Colonic mucosa (tissue), 4 donors: ENCODE data around the gene SELE. TPM values are rescaled to one million over a fixed set of nuclear protein-coding genes. Genes with fewer than 3 reads are reported as not detected.

Experiments
- DNase-seq: peaks from one replicate; pipeline ENCODE4 v3.0.0-alpha.2; 2020
- H3K27ac ChIP-seq: fragments of 200-600 bp; one replicate; pipeline ENCODE4 v1.8.0; 2021
- H3K27me3 ChIP-seq: fragments of 200-600 bp; one replicate; pipeline ENCODE4 v1.8.0; 2021
- H3K36me3 ChIP-seq: fragments of 200-600 bp; one replicate; pipeline ENCODE4 v1.8.0; 2021
- H3K4me1 ChIP-seq: fragments of 200-600 bp; one replicate; pipeline ENCODE4 v1.8.0; 2021; ENCODE audit warnings: mild to moderate bottlenecking
- H3K4me3 ChIP-seq: fragments of 200-600 bp; one replicate; pipeline ENCODE4 v1.8.0; 2021
- H3K9ac ChIP-seq, 2 donors: one replicate each; pipeline ENCODE4 v1.7.0; 2013; ENCODE audit warnings: control low read depth in 2 of 2, low read depth in 2 of 2, low read length in 2 of 2
- H3K9me3 ChIP-seq: fragments of 200-600 bp; one replicate; pipeline ENCODE4 v1.8.0; 2021
- intact Hi-C: fragments of 100-400 bp; cut with DNase I; formaldehyde crosslinking; loops from one replicate; pipeline ENCODE4 v1.14.1; 2022
- total RNA-seq, 2 donors: library from RNA; stranded (reverse); fragmentation: NEBNext Ultra II Directional in 1 of 2; extraction: Animal tissue kit (Norgen Biotek cat#: 25700) in 1 of 2; gene quantifications; one replicate each; pipeline ENCODE4 v1.2.1, GENCODE V29; 2021
- TF ChIP-seq, protein P1 (sequence below): fragments of 200-600 bp; IDR thresholded peaks from one replicate; pipeline ENCODE4 v1.8.0; 2022; ENCODE audit warnings: antibody characterized with exemption, mild to moderate bottlenecking
- donor health status: healthy.
- donor health status: DM: no; HTN: no; CAD: no.
- donor health status: DM: no; HTN: no; CAD: no.

SELE gene
- total RNA-seq, 2 donors from 2014 or later = 0.20 to 4.0 TPM

DNA sequence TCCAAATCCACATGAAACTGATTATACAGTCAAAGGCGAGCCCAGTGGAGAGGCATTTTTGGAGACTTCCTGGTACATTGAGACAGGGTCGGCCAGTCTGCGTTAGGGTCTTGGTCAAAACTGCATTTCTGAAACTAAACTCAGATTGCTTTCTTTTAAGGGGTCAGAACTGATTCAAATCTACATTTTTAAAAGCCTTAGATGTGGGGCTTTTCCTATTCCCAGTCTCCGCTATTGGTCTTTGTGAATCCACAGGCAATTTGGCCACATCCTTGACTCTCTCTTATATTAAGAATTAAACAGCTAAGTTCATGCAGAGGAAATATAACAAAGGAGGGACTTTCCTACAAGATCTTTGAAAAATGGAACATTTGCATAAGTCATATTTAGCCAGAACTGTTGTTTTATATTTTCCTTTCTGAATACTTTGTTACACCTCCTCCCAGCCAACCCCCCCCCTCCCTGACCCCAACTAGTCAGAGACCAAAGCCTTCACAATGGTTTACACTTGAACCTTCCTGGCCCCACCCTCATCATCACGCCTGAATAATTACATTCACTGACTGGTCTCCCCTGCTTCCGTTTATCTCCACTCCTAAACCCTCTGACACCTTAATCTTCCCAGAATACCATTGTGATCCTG is 53.4 kb downstream of the SELE start:
- Histone ChIP-seq H3K27me3 (no peaks in the 10 kb centered on the region), H3K4me1 (no peaks in the 10 kb centered on the region), H3K4me3 (no peak overlapping the region), H3K9me3 (no peaks in the 10 kb centered on the region), H3K27ac (no peak overlapping the region), H3K36me3 (no peaks in the 10 kb centered on the region), H3K9ac (no peak overlapping the region)
- intact Hi-C loops = no loop called here
- no peak for DNase-seq
- TF ChIP-seq, protein P1, sequence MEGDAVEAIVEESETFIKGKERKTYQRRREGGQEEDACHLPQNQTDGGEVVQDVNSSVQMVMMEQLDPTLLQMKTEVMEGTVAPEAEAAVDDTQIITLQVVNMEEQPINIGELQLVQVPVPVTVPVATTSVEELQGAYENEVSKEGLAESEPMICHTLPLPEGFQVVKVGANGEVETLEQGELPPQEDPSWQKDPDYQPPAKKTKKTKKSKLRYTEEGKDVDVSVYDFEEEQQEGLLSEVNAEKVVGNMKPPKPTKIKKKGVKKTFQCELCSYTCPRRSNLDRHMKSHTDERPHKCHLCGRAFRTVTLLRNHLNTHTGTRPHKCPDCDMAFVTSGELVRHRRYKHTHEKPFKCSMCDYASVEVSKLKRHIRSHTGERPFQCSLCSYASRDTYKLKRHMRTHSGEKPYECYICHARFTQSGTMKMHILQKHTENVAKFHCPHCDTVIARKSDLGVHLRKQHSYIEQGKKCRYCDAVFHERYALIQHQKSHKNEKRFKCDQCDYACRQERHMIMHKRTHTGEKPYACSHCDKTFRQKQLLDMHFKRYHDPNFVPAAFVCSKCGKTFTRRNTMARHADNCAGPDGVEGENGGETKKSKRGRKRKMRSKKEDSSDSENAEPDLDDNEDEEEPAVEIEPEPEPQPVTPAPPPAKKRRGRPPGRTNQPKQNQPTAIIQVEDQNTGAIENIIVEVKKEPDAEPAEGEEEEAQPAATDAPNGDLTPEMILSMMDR = no peak

DNA sequence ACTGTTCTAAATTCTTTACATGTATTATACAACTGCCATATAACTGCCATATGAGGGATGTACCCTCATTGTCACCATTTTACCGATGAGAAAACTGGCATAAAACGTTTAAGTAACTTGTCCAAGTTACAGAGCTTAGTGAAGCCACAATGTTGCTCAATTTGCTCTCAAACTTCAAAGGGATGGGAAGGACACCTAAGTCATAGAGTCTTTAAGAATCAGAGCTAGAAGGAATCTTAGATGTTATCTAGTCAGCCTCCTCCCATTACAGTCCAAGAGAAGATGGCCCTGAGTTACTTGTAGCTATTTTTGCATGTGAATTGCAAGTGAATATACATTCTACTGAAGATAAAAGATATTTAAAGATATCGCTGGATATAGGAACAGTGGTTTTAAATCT is 54.2 kb downstream of the SELE start:
- no peak for DNase-seq
- TF ChIP-seq, protein P1 = no peak
- H3K27ac ChIP-seq = no peak overlapping the region
- H3K4me1 ChIP-seq = no peaks in the 10 kb centered on the region
- no peaks in the 10 kb centered on the region for H3K27me3 ChIP-seq
- intact Hi-C loops = no loop called here
- no peak overlapping the region for H3K4me3 ChIP-seq
- no peaks in the 10 kb centered on the region for H3K36me3 ChIP-seq
- no peak overlapping the region for H3K9ac ChIP-seq
- H3K9me3 ChIP-seq = no peaks in the 10 kb centered on the region

DNA sequence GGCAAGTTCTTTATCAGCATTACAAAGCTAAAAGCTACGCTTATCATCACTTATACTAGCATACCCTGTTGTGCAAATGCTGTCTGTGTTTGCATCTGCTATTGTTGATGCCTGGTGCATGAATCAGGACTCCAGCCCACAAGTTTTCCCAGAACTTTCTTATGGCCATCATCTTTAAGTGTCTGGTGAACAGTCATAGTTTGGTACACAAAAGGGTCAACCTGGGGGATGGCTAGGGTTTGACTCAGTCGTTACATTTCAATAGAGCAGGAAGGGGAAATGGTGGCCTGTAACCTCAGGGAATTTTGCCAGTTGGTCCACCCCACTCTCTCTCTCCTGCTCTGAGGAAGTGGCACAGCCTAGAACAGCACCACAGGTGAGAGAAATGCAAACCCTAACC is 57.9 kb downstream of the SELE start:
- Histone ChIP-seq H3K27me3 (no peaks in the 10 kb centered on the region), H3K36me3 (no peaks in the 10 kb centered on the region), H3K9ac (no peak overlapping the region), H3K4me3 (no peak overlapping the region), H3K4me1 (no peaks in the 10 kb centered on the region), H3K27ac (no peak overlapping the region), H3K9me3 (no peaks in the 10 kb centered on the region)
- intact Hi-C loops = no loop called here
- TF ChIP-seq, protein P1 = no peak
- DNase-seq = no peak

Other genes starting within 250 kb of the SELE start
- 1 to 10 TPM; 4.9 to 8.0 TPM for gene SLC19A2, start 248.1 kb downstream of the SELE start, total RNA-seq
- under 1 TPM; 0.24 to 0.54 TPM for gene F5, start 147.6 kb downstream of the SELE start, total RNA-seq
- gene SELP, start 104.0 kb downstream of the SELE start, total RNA-seq = 1 to 10 TPM; 2.6 to 3.3 TPM
- 1 to 10 TPM; 1.5 to 2.2 TPM for gene SELL, start 22.5 kb downstream of the SELE start, total RNA-seq
- 1 to 10 TPM; 4.4 to 6.4 TPM for gene METTL18, start 60.8 kb upstream of the SELE start, total RNA-seq
- gene SCYL3, start 159.8 kb upstream of the SELE start, total RNA-seq = 10 to 100 TPM; 11.6 to 15.8 TPM